GM10266 (cell line): ENCODE measurements around the gene ASB4.

Experiments used
- DNase-seq: peaks from one replicate; pipeline ENCODE4 v3.0.0; 2012; ENCODE audit errors: extremely low spot score
- TF ChIP-seq, protein P1 (sequence below): IDR thresholded peaks from 2 replicates; pipeline ENCODE4 v1.5.1; 2012; ENCODE audit warnings: mild to moderate bottlenecking, low read depth; ENCODE audit not compliant: control insufficient read depth, insufficient read depth; ENCODE audit errors: missing control alignments

Gene ASB4

DNA sequence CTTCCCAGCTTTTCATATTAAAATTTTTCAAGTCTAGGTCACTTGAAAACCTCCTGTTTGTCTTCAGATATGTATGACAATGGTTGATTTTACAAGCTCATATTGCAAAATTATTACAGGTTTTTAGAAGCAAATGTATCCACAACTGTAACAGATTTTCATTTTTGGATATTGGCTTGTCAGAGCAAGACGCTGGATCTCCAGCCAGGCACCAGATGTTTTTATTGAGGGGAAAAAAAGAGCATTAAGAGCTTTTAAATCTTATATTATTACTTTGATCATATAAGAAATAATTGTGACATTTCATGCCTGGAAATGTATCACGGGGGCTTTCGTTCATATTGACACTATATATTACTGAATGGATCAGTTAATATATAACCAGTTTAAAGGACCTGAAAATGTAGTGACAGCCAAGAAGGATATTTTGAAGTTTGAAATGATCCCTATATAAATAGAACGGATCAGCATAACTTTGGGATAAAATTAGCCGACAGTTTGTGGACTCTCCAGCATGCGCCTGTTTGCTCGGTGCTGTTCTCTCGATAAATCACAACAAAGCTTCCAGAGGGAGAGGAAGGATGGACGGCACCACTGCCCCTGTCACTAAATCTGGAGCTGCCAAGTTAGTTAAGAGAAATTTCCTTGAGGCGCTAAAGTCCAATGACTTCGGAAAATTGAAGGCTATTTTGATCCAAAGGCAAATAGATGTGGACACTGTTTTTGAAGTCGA, at the start of gene ASB4:
ASB4 (plus strand) TSS at position 553 of the 733 bp plus-strand sequence; CDS start at position 582, 29 bp downstream.
- TF ChIP-seq, protein P1, sequence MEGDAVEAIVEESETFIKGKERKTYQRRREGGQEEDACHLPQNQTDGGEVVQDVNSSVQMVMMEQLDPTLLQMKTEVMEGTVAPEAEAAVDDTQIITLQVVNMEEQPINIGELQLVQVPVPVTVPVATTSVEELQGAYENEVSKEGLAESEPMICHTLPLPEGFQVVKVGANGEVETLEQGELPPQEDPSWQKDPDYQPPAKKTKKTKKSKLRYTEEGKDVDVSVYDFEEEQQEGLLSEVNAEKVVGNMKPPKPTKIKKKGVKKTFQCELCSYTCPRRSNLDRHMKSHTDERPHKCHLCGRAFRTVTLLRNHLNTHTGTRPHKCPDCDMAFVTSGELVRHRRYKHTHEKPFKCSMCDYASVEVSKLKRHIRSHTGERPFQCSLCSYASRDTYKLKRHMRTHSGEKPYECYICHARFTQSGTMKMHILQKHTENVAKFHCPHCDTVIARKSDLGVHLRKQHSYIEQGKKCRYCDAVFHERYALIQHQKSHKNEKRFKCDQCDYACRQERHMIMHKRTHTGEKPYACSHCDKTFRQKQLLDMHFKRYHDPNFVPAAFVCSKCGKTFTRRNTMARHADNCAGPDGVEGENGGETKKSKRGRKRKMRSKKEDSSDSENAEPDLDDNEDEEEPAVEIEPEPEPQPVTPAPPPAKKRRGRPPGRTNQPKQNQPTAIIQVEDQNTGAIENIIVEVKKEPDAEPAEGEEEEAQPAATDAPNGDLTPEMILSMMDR = no peak
- DNase-seq = no peak

GRCh38 chr7:95436407-95436806, 49.3 kb upstream of the ASB4 start:
- DNase-seq = no peak
- TF ChIP-seq, protein P1 = no peak

DNA sequence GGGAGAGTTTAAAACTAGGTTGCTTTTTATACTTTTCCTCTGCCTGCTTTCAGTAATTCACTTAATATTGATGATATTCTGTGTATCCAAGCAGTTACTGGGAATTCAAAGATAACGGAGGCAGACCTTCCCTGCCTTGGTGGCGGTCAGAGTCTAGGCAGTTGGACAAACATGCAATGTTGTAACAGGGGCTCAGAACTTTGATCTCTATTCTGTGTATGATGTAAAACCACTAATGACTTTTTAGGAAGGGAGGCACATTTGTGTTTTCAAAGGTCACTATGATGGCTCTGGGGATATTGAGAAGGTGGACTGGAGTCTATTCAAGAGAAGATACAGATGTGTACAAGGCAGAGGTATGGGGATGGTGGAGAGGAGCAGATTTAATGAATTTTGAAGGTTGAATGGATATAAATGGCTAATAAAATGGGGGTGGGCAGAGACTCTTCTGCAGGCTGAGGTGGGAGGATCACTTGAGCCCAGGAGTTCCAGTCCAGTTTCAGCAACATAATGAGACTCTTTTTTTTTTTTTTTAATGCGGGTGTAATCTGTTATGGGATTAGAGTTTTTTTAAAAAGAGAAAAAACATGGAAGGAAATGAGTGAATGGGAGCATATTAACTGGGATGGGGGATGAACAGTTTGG, 45.2 kb upstream of the ASB4 start:
- TF ChIP-seq, protein P1 = no peak
- no peak for DNase-seq

DNA sequence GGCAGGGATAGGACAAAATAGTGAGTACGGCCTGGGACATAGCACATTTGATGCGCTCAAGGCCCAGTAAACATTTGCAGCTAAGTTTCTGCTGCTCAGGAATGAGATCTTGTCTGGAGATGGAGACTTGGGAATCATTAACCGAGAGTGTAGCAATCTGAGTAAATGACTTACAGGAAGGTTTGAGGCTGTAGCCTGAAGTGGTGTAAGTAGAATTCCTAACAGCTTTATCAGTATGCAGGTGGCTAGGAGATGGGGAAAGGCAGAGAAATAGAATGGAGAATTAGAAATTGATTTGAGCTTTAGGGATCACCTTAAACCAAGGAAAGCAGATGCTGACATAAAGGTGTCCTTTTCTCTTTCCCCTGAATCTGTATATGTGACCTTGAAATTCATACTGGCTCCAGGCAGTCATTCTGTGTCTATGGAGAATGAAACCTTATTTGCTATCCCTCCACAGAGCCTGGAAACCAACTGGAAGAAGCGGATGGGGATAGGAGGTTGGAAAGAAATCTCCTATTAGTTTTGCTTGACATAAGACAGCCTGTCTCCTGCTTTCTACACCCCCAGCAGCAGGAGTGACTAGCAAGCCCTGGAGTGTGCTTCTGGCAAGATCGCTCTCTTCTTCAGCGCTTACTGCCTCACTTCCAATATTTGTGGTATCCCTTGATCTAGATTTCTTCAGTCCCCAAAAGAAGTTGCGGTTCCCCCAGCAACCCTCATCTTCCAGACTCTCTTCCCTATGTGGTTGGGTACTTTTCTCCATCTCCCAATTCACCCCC, 44.5 kb upstream of the ASB4 start:
- TF ChIP-seq, protein P1 = no peak
- DNase-seq = no peak

DNA sequence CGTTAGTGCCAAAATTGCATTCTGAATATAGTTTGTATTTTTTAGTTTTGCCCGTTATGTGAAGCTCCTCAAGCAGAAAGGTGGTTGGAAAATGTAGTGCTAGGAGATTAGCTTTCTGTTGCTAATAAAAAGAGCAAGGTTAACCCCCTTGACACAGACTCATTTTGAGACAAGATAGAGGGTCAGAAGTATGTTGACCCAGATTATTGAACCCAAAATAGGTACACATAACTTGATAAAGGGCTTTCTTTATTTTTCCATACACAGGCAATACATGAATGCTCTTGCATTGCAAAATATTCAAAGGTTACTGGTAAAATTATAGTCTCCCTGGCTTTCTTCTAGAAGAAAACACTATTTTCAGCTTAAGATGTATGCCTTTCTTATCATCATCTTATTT, 40.9 kb upstream of the ASB4 start:
- no peak for DNase-seq
- TF ChIP-seq, protein P1 = no peak

GRCh38 chr7:95446618-95447017, 39.1 kb upstream of the ASB4 start:
- no peak for DNase-seq
- TF ChIP-seq, protein P1 = no peak

- TF ChIP-seq, protein P1 = no peak
Measured at GRCh38 chr7:95454438-95455045, 31.2 kb upstream of the ASB4 start.

More at GRCh38 chr7:95454438-95455045, 31.2 kb upstream of the ASB4 start:
- no peak for DNase-seq
